HG02973 (cell line): ENCODE results near the gene KIAA1958.

ENCODE experiments used
- ATAC-seq: cut with Tn5 transposase; IDR thresholded peaks from one replicate; pipeline ENCODE4 v1.9.1; 2021; ENCODE audit warnings: moderate library complexity; ENCODE audit not compliant: unreplicated experiment

The KIAA1958 gene

GRCh38 chr9:112703304-112703703 lies 216.7 kb downstream of the KIAA1958 start:
- no peak for ATAC-seq

DNA sequence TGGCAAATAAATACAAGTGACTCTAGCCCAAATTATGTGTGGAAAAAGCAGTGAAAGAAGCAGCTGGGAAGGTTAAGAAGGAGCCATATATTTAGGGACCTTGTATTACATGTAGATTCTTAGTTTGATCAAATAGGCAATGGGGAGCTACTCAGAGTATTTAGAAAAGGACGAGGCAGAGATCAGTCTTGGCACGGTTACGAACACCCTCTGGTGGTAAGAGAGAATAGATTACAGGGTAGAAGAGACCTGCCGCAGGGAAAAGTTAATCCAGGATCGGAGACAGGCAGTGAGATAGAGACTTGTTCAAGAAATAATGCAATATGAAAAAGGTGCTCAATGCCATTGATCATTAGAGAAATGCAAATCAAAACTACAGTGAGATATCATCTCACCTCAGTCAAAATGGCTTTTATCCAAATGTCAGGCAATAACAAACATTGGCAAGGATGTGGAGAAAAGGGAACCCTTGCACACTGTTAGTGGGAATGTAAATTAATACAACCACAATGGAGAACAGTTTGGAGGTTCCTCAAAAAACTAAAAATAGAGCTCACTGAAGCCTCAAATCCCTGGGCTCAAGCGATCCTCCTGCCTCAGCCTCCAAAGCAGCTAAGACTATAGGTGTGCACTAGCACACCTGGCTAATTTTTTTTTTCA lies 219.3 kb downstream of the KIAA1958 start:
- no peak for ATAC-seq

- ATAC-seq: no peak
Measured at GRCh38 chr9:112711050-112711689, 224.5 kb downstream of the KIAA1958 start.

GRCh38 chr9:112712678-112713077 lies 226.1 kb downstream of the KIAA1958 start:
- ATAC-seq: no peak

DNA sequence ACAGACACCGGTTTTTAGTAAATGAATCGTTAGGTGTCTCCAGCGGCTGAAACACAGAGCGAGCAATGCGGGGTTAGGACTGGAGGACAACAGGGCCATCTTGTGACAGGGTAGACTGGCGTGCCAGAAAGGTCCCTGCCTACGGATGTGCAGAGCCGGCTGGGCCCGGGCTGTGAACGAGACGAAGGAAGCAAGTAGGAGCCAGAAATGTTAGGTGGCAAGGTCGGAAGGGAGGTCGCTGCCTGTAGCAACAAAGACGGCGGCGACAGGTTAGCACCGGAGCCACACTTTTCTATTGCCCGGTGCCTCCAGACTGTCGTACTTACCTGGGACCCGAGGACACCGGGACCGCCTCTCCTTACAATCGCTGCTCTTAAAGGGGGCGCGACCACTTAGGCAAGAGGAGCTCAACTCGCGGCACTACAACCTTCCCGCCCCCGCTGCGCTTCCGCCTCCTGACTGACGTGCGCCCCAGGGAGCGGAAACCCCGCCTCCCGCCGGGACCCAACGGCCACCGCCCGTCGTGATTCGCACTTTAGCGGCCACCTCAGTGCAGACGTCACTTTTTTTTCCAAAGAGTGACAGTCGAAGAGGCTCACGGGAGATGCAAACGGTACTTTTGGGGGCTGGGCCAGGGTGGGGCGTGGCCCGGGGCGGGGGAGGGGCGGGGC lies 231.2 kb downstream of the KIAA1958 start, which contains the start of gene INIP:
Gene INIP, minus strand, starts transcription at position 457 of the 671 bp plus-strand sequence. CDS start 1,632 bp downstream, outside the sequence.
- ATAC-seq: peak; percentile 89
